Neural cell (in vitro differentiated cells): ENCODE data around the gene CCDC83. TPM values are rescaled to one million over a fixed set of nuclear protein-coding genes. Genes with fewer than 3 reads are reported as not detected.

ENCODE experiments used
- H2AFZ ChIP-seq: fragments of 200-600, 300-800 bp; sonication (generic), shearing (Covaris generic); 2 replicates; pipeline ENCODE4 v1.6.0; 2014; ENCODE audit warnings: low read depth, mild to moderate bottlenecking, antibody characterized with exemption, low read length, moderate library complexity
- H3F3A ChIP-seq: fragments of 200-600 bp; shearing (Covaris generic); 2 replicates; pipeline ENCODE4 v1.6.1; 2016; ENCODE audit warnings: mild to moderate bottlenecking, moderate library complexity, mixed read lengths, antibody characterized with exemption, low read length; ENCODE audit not compliant: insufficient read depth, poor library complexity, severe bottlenecking
- H3K27ac ChIP-seq: fragments of 200-600, 300-800 bp; sonication (generic), shearing (Covaris generic); 2 replicates; pipeline ENCODE4 v1.5.1; 2014; ENCODE audit warnings: mild to moderate bottlenecking, low read length, moderate library complexity
- H3K27me3 ChIP-seq: fragments of 300-800, 200-600 bp; sonication (generic), shearing (Covaris generic); 2 replicates; pipeline ENCODE4 v1.6.0; 2014; ENCODE audit warnings: mild to moderate bottlenecking, low read depth, low read length, moderate library complexity; ENCODE audit not compliant: insufficient read depth
- H3K36me3 ChIP-seq: fragments of 300-800, 200-600 bp; sonication (generic), shearing (Covaris generic); 2 replicates; pipeline ENCODE4 v1.5.1; 2014; ENCODE audit warnings: mild to moderate bottlenecking, antibody characterized with exemption, low read length, moderate library complexity; ENCODE audit not compliant: insufficient read depth
- H3K4me2 ChIP-seq: fragments of 300-800, 200-600 bp; sonication (generic), shearing (Covaris generic); 2 replicates; pipeline ENCODE4 v1.6.0; 2014; ENCODE audit warnings: mild to moderate bottlenecking, low read length
- H3K4me3 ChIP-seq: fragments of 300-800, 200-600 bp; sonication (generic), shearing (Covaris generic); 2 replicates; pipeline ENCODE4 v1.5.1; 2014; ENCODE audit warnings: mild to moderate bottlenecking, low read length, moderate library complexity
- H3K79me2 ChIP-seq: fragments of 200-600 bp; shearing (Covaris generic); replicated peaks from 2 replicates; pipeline ENCODE4 v1.6.0; 2014; ENCODE audit warnings: mild to moderate bottlenecking, low read length, moderate library complexity; ENCODE audit not compliant: insufficient read depth
- H3K9ac ChIP-seq: fragments of 300-800, 200-600 bp; sonication (generic), shearing (Covaris generic); 2 replicates; pipeline ENCODE4 v1.6.1; 2016; ENCODE audit warnings: mild to moderate bottlenecking, low read length, mixed read lengths
- H3K9me2 ChIP-seq: fragments of 200-600 bp; shearing (Covaris generic); 2 replicates; pipeline ENCODE4 v1.6.1; 2016; ENCODE audit warnings: mild to moderate bottlenecking, low read length, mixed read lengths; ENCODE audit not compliant: insufficient read depth
- H3K9me3 ChIP-seq: fragments of 200-600, 300-800 bp; sonication (generic), shearing (Covaris generic); 2 replicates; pipeline ENCODE4 v1.6.1; 2016; ENCODE audit warnings: mild to moderate bottlenecking, mixed run types, low read length, moderate library complexity, mixed read lengths
- H4K20me1 ChIP-seq: fragments of 200-600 bp; shearing (Covaris generic); 2 replicates; pipeline ENCODE4 v1.6.1; 2016; ENCODE audit warnings: mild to moderate bottlenecking, mixed run types; ENCODE audit not compliant: insufficient read depth
- EP300 ChIP-seq: fragments of 450-650 bp; conservative IDR thresholded peaks from 2 replicates; pipeline ENCODE4 v1.6.1; 2014; ENCODE audit warnings: antibody characterized with exemption, mild to moderate bottlenecking, moderate library complexity; ENCODE audit not compliant: poor library complexity, severe bottlenecking
- EZH2 ChIP-seq: fragments of 200-600, 300-800 bp; shearing (Covaris generic), sonication (generic); IDR thresholded peaks from 2 replicates; pipeline ENCODE4 v1.6.1; 2014; ENCODE audit warnings: antibody characterized with exemption, low read length, borderline replicate concordance, mild to moderate bottlenecking; ENCODE audit not compliant: insufficient read depth, poor library complexity, severe bottlenecking
- MXI1 ChIP-seq: fragments of 450-650 bp; conservative IDR thresholded peaks from 2 replicates; pipeline ENCODE4 v1.6.1; 2014; ENCODE audit warnings: antibody characterized with exemption, mild to moderate bottlenecking; ENCODE audit not compliant: poor library complexity, severe bottlenecking
- POLR2AphosphoS5 ChIP-seq: IDR thresholded peaks from 2 replicates; pipeline ENCODE4 v1.6.1; 2012
- RAD21 ChIP-seq: fragments of 450-650 bp; conservative IDR thresholded peaks from 2 replicates; pipeline ENCODE4 v1.6.1; 2014; ENCODE audit warnings: antibody characterized with exemption, mild to moderate bottlenecking, moderate library complexity
- SMC3 ChIP-seq: fragments of 450-650 bp; conservative IDR thresholded peaks from 2 replicates; pipeline ENCODE4 v1.6.1; 2014; ENCODE audit warnings: antibody characterized with exemption, mild to moderate bottlenecking, moderate library complexity; ENCODE audit not compliant: poor library complexity
- TAF1 ChIP-seq: IDR thresholded peaks from 2 replicates; pipeline ENCODE4 v1.6.1; 2012; ENCODE audit warnings: low read depth
- polyA plus RNA-seq: library from polyadenylated mRNA; depleted of rRNA; stranded (reverse); fragments of >200 nt; gene quantifications from 2 replicates; pipeline ENCODE4 v1.2.3, GENCODE V29; 2014
- TF ChIP-seq, protein P1 (sequence below): IDR thresholded peaks from 2 replicates; pipeline ENCODE4 v1.6.1; 2012; ENCODE audit warnings: borderline replicate concordance
- TF ChIP-seq, protein P2 (sequence below): fragments of 450-650 bp; IDR thresholded peaks from 2 replicates; pipeline ENCODE4 v1.5.1; 2014; ENCODE audit warnings: antibody characterized with exemption, mild to moderate bottlenecking, moderate library complexity; ENCODE audit not compliant: poor library complexity, severe bottlenecking

Gene CCDC83
- polyA plus RNA-seq, 1 donor from 2014 or later = not detected

DNA sequence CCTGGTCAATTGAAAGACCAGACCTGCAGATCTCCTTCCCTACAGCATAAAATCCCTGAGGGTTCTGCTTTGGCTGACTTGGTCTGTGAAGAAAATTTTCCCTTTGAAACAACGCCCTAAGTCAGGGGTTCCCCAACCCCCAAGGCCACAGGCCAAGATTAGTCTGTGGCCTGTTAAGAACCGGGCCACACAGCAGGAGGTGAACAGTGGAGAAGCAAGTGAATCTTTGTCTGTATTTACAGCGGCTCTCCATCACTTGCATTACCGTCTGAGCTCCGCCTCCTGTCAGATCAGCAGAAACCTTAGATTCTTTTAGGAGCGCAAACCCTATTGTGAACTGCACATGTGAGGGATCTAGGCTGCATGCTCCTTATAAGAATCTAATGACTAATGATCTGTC is 38.2 kb downstream of the CCDC83 start:
- H4K20me1 ChIP-seq = no peaks in the 10 kb centered on the region
- no peaks in the 10 kb centered on the region for H3K27me3 ChIP-seq
- H3K9me2 ChIP-seq = no peaks in the 10 kb centered on the region
- no peak overlapping the region for H3K9ac ChIP-seq
- H3K9me3 ChIP-seq = no peaks in the 10 kb centered on the region
- no peak for TF ChIP-seq SMC3
- no peak for TF ChIP-seq POLR2AphosphoS5
- TF ChIP-seq, protein P1, sequence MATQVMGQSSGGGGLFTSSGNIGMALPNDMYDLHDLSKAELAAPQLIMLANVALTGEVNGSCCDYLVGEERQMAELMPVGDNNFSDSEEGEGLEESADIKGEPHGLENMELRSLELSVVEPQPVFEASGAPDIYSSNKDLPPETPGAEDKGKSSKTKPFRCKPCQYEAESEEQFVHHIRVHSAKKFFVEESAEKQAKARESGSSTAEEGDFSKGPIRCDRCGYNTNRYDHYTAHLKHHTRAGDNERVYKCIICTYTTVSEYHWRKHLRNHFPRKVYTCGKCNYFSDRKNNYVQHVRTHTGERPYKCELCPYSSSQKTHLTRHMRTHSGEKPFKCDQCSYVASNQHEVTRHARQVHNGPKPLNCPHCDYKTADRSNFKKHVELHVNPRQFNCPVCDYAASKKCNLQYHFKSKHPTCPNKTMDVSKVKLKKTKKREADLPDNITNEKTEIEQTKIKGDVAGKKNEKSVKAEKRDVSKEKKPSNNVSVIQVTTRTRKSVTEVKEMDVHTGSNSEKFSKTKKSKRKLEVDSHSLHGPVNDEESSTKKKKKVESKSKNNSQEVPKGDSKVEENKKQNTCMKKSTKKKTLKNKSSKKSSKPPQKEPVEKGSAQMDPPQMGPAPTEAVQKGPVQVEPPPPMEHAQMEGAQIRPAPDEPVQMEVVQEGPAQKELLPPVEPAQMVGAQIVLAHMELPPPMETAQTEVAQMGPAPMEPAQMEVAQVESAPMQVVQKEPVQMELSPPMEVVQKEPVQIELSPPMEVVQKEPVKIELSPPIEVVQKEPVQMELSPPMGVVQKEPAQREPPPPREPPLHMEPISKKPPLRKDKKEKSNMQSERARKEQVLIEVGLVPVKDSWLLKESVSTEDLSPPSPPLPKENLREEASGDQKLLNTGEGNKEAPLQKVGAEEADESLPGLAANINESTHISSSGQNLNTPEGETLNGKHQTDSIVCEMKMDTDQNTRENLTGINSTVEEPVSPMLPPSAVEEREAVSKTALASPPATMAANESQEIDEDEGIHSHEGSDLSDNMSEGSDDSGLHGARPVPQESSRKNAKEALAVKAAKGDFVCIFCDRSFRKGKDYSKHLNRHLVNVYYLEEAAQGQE = no peak
- TF ChIP-seq EZH2 = no peak
- no peak for TF ChIP-seq EP300
- H3K4me2 ChIP-seq = no peak overlapping the region
- no peak overlapping the region for H2AFZ ChIP-seq
- no peaks in the 10 kb centered on the region for H3F3A ChIP-seq
- no peak overlapping the region for H3K4me3 ChIP-seq
- no peaks in the 10 kb centered on the region for H3K79me2 ChIP-seq
- no peak overlapping the region for H3K27ac ChIP-seq
- H3K36me3 ChIP-seq = no peaks in the 10 kb centered on the region

DNA sequence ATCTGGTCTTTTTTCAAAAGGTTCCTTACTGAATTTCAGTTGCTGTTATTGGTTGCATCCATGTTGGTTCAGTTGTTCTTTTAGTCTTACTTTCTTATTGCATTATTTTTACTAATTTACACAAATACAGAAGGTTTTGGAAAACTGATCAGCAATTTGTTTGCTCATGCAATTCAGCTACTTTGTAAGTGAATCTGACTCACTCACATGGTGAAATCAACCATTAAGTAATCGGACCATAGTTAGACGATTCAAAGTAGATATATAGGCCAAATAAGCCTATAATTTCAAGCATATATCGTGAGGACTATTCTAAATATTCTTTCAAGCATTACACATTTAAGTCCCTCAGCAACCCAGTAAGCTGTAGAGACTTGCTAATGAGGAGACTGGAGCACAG is 41.7 kb downstream of the CCDC83 start:
- H3K79me2 ChIP-seq = no peaks in the 10 kb centered on the region
- no peaks in the 10 kb centered on the region for H3K27me3 ChIP-seq
- no peak overlapping the region for H3K4me2 ChIP-seq
- no peak overlapping the region for H3K27ac ChIP-seq
- no peak overlapping the region for H2AFZ ChIP-seq
- no peak overlapping the region for H3K9ac ChIP-seq
- H3K4me3 ChIP-seq = no peak overlapping the region
- H3K9me3 ChIP-seq = no peaks in the 10 kb centered on the region
- no peaks in the 10 kb centered on the region for H3F3A ChIP-seq
- no peaks in the 10 kb centered on the region for H4K20me1 ChIP-seq
- no peaks in the 10 kb centered on the region for H3K36me3 ChIP-seq
- TF ChIP-seq SMC3 (no peak), EZH2 (no peak), POLR2AphosphoS5 (no peak), TAF1 (no peak), EP300 (no peak), MXI1 (no peak), RAD21 (no peak)
- TF ChIP-seq, protein P2, sequence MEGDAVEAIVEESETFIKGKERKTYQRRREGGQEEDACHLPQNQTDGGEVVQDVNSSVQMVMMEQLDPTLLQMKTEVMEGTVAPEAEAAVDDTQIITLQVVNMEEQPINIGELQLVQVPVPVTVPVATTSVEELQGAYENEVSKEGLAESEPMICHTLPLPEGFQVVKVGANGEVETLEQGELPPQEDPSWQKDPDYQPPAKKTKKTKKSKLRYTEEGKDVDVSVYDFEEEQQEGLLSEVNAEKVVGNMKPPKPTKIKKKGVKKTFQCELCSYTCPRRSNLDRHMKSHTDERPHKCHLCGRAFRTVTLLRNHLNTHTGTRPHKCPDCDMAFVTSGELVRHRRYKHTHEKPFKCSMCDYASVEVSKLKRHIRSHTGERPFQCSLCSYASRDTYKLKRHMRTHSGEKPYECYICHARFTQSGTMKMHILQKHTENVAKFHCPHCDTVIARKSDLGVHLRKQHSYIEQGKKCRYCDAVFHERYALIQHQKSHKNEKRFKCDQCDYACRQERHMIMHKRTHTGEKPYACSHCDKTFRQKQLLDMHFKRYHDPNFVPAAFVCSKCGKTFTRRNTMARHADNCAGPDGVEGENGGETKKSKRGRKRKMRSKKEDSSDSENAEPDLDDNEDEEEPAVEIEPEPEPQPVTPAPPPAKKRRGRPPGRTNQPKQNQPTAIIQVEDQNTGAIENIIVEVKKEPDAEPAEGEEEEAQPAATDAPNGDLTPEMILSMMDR = no peak
- no peaks in the 10 kb centered on the region for H3K9me2 ChIP-seq

DNA sequence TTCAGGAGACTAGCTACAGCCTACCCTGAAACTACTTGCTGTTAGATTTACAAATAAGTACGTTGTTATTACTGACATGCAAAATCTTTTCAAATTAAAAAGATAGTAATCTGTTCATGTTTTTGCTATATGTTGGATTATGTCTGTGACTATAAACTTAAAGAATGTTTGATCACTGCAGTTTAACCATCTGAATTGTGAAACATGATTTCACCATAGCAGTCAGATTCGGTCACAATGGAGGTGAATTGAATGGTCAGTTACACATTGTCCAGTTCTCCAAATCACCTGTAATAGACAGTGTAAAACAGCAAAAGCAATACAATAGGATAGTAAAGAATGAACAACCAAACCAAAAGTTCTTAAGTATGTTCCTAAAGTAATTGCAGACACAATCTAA is 43.3 kb downstream of the CCDC83 start:
- Histone ChIP-seq H3K4me2 (no peak overlapping the region), H3K9me3 (no peaks in the 10 kb centered on the region), H3K4me3 (no peak overlapping the region), H4K20me1 (no peaks in the 10 kb centered on the region), H2AFZ (no peak overlapping the region), H3K9ac (no peak overlapping the region), H3K36me3 (no peaks in the 10 kb centered on the region), H3K79me2 (no peaks in the 10 kb centered on the region), H3K27me3 (no peaks in the 10 kb centered on the region), H3K27ac (no peak overlapping the region), H3K9me2 (no peaks in the 10 kb centered on the region), H3F3A (no peaks in the 10 kb centered on the region)
- TF ChIP-seq EP300 (no peak), RAD21 (no peak), TAF1 (no peak), SMC3 (no peak), MXI1 (no peak), POLR2AphosphoS5 (no peak), EZH2 (no peak)
- TF ChIP-seq, protein P2 = no peak
- TF ChIP-seq, protein P1 = no peak
